HepG2 (cell line): Measurements from ENCODE around the gene BEAN1. TPM values are rescaled to one million over a fixed set of nuclear protein-coding genes. Genes with fewer than 3 reads are reported as not detected.

Experiments used
- CREM ChIP-seq, 2 experiments: sonication (generic) in 1 of 2; formaldehyde crosslinking in 1 of 2; IDR thresholded peaks; 2 replicates each; pipeline versions ENCODE4 v1.4.0 to v1.6.1; 2016 to 2020; ENCODE audit warnings: antibody characterized with exemption in 1 of 2, mild to moderate bottlenecking in 1 of 2, missing genetic modification reagents in 1 of 2
- HNRNPLL ChIP-seq: fragments of 200-400 bp; formaldehyde crosslinking; IDR thresholded peaks from 2 replicates; pipeline ENCODE4 v1.6.1; 2017; ENCODE audit warnings: mild to moderate bottlenecking, low read depth, low read length; ENCODE audit not compliant: poor library complexity, severe bottlenecking
- NCOA1 ChIP-seq: sonication (generic); formaldehyde crosslinking; IDR thresholded peaks from 2 replicates; pipeline ENCODE4 v1.9.0; 2021; ENCODE audit warnings: missing genetic modification reagents
- TBL1XR1 ChIP-seq: fragments of 150-350 bp; IDR thresholded peaks from 2 replicates; pipeline ENCODE4 v1.6.1; 2014; ENCODE audit warnings: borderline replicate concordance, low read length; ENCODE audit not compliant: partially characterized antibody
- polyA plus RNA-seq, 8 experiments: library from polyadenylated mRNA; depleted of rRNA in 3 of 8; stranded (reverse) in 7 of 8; unstranded in 1 of 8; fragments of >200 nt; fragmentation: Illumina TruSeq in 4 of 8; extraction: Trizol in 4 of 8; gene quantifications; 2 replicates each; pipeline versions ENCODE4 v1.2.1 to v1.2.3, GENCODE V29; 2011 to 2016; ENCODE audit warnings: low read depth in 4 of 8, missing spikeins in 1 of 8, mixed read lengths in 1 of 8; ENCODE audit not compliant: insufficient read depth in 1 of 8
- total RNA-seq, 5 experiments: library from RNA; depleted of rRNA; stranded (reverse); fragments of >200 nt; fragmentation: Illumina TruSeq; extraction: Trizol; gene quantifications; 2 replicates each; pipeline ENCODE4 v1.2.3, GENCODE V29; 2016; ENCODE audit warnings: low read depth in 1 of 5
- TF ChIP-seq, protein P1 (sequence below): sonication (generic); formaldehyde crosslinking; IDR thresholded peaks from 2 replicates; pipeline ENCODE4 v1.5.0; 2020; ENCODE audit warnings: mild to moderate bottlenecking, missing genetic modification reagents
- TF ChIP-seq, protein P2 (sequence below): sonication (generic); formaldehyde crosslinking; IDR thresholded peaks from 2 replicates; pipeline ENCODE4 v1.4.0; 2020; ENCODE audit warnings: missing genetic modification reagents
- TF ChIP-seq, protein P3 (sequence below), 2 experiments: sonication (generic) in 1 of 2; formaldehyde crosslinking in 1 of 2; IDR thresholded peaks; 2 replicates each; pipeline versions ENCODE4 v1.5.1 to v1.6.1; 2011 to 2020; ENCODE audit warnings: borderline replicate concordance in 1 of 2, low read depth in 1 of 2, low read length in 1 of 2, mild to moderate bottlenecking in 1 of 2, missing genetic modification reagents in 1 of 2, moderate library complexity in 1 of 2
- TF ChIP-seq, protein P4 (sequence below): sonication (generic); formaldehyde crosslinking; IDR thresholded peaks from 2 replicates; pipeline ENCODE4 v1.5.1; 2020; ENCODE audit warnings: missing genetic modification reagents, mild to moderate bottlenecking, borderline replicate concordance

The BEAN1 gene
- total and polyA plus RNA-seq, 2 of the 13 experiments (the other 11 are each of a cell fraction or from before 2014, with no cell fraction given): 0.53 to 1.4 TPM

DNA sequence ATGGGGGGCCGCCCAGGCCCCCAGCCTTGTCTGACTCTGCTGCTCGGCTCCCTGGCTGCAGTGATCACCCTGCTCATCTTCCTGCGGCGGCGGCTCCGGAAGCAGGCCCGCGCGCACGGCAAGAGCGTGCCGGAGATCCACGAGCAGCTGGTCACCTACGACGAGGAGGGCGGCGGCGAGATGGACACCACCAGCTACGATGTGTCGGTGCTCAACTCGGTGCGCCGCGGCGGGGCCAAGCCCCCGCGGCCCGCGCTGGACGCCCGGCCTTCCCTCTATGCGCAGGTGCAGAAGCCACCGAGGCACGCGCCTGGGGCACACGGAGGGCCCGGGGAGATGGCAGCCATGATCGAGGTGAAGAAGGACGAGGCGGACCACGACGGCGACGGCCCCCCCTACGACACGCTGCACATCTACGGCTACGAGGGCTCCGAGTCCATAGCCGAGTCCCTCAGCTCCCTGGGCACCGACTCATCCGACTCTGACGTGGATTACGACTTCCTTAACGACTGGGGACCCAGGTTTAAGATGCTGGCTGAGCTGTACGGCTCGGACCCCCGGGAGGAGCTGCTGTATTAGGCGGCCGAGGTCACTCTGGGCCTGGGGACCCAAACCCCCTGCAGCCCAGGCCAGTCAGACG, 24.4 kb upstream of the BEAN1 start (continued):
- TF ChIP-seq, protein P1, sequence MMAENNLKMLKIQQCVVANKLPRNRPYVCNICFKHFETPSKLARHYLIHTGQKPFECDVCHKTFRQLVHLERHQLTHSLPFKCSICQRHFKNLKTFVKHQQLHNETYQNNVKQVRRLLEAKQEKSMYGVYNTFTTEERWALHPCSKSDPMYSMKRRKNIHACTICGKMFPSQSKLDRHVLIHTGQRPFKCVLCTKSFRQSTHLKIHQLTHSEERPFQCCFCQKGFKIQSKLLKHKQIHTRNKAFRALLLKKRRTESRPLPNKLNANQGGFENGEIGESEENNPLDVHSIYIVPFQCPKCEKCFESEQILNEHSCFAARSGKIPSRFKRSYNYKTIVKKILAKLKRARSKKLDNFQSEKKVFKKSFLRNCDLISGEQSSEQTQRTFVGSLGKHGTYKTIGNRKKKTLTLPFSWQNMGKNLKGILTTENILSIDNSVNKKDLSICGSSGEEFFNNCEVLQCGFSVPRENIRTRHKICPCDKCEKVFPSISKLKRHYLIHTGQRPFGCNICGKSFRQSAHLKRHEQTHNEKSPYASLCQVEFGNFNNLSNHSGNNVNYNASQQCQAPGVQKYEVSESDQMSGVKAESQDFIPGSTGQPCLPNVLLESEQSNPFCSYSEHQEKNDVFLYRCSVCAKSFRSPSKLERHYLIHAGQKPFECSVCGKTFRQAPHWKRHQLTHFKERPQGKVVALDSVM: no peak
- TF ChIP-seq CREM (IDR thresholded peaks at IDR 0.05) (no peak), CREM (CRISPR knock-in tag; IDR thresholded peaks at IDR 0.05) (no peak), TBL1XR1 (no peak), HNRNPLL (no peak), NCOA1 (CRISPR knock-in tag) (no peak)
- TF ChIP-seq, protein P2, sequence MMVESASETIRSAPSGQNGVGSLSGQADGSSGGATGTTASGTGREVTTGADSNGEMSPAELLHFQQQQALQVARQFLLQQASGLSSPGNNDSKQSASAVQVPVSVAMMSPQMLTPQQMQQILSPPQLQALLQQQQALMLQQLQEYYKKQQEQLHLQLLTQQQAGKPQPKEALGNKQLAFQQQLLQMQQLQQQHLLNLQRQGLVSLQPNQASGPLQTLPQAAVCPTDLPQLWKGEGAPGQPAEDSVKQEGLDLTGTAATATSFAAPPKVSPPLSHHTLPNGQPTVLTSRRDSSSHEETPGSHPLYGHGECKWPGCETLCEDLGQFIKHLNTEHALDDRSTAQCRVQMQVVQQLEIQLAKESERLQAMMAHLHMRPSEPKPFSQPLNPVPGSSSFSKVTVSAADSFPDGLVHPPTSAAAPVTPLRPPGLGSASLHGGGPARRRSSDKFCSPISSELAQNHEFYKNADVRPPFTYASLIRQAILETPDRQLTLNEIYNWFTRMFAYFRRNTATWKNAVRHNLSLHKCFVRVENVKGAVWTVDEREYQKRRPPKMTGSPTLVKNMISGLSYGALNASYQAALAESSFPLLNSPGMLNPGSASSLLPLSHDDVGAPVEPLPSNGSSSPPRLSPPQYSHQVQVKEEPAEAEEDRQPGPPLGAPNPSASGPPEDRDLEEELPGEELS (CRISPR knock-in tag): no peak
- TF ChIP-seq, protein P3, sequence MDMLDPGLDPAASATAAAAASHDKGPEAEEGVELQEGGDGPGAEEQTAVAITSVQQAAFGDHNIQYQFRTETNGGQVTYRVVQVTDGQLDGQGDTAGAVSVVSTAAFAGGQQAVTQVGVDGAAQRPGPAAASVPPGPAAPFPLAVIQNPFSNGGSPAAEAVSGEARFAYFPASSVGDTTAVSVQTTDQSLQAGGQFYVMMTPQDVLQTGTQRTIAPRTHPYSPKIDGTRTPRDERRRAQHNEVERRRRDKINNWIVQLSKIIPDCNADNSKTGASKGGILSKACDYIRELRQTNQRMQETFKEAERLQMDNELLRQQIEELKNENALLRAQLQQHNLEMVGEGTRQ (IDR thresholded peaks at IDR 0.05; ENCODE audit: low read depth, low read length): no peak
- TF ChIP-seq, protein P3 (CRISPR knock-in tag; IDR thresholded peaks at IDR 0.05; ENCODE audit: borderline replicate concordance): no peak
- TF ChIP-seq, protein P4, sequence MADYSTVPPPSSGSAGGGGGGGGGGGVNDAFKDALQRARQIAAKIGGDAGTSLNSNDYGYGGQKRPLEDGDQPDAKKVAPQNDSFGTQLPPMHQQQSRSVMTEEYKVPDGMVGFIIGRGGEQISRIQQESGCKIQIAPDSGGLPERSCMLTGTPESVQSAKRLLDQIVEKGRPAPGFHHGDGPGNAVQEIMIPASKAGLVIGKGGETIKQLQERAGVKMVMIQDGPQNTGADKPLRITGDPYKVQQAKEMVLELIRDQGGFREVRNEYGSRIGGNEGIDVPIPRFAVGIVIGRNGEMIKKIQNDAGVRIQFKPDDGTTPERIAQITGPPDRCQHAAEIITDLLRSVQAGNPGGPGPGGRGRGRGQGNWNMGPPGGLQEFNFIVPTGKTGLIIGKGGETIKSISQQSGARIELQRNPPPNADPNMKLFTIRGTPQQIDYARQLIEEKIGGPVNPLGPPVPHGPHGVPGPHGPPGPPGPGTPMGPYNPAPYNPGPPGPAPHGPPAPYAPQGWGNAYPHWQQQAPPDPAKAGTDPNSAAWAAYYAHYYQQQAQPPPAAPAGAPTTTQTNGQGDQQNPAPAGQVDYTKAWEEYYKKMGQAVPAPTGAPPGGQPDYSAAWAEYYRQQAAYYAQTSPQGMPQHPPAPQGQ (CRISPR knock-in tag): no peak
